MM.1S (cell line): ENCODE data around the gene THADA.

Experiments used
- EZH2 ChIP-seq: fragments of 300-600 bp; sonication (generic); optimal IDR thresholded peaks from 2 replicates; pipeline ENCODE3; 2017; ENCODE audit warnings: low read depth, mild to moderate bottlenecking, antibody characterized with exemption, low read length, mixed read lengths
- TF ChIP-seq, protein P1 (sequence below): fragments of 300-600 bp; sonication (generic); IDR thresholded peaks from 2 replicates; pipeline ENCODE4 v1.5.1; 2016; ENCODE audit warnings: antibody characterized with exemption, low read length, mixed read lengths

DNA sequence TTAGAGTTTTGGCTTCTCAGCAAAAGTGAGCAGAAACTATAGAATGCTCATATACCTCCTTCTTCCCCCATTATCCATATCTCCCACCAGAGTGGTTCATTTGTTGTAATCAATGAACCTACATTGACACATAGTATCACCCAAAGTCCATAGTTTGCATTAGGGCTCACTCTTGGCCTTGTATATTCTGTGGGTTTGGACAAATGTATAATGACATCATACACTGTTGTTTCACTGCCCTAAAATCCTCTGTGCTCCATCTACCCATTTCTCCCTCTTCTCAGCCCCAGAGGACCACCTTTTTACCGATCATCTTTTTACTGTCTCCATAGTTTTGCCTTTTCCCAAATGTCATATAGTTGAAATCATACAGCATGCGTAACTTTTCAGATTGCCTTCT is 393.5 kb downstream of the THADA start:
- TF ChIP-seq, protein P1, sequence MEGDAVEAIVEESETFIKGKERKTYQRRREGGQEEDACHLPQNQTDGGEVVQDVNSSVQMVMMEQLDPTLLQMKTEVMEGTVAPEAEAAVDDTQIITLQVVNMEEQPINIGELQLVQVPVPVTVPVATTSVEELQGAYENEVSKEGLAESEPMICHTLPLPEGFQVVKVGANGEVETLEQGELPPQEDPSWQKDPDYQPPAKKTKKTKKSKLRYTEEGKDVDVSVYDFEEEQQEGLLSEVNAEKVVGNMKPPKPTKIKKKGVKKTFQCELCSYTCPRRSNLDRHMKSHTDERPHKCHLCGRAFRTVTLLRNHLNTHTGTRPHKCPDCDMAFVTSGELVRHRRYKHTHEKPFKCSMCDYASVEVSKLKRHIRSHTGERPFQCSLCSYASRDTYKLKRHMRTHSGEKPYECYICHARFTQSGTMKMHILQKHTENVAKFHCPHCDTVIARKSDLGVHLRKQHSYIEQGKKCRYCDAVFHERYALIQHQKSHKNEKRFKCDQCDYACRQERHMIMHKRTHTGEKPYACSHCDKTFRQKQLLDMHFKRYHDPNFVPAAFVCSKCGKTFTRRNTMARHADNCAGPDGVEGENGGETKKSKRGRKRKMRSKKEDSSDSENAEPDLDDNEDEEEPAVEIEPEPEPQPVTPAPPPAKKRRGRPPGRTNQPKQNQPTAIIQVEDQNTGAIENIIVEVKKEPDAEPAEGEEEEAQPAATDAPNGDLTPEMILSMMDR, result no peak
- TF ChIP-seq EZH2, result no peak
